Measurements from ENCODE around the gene FXN.
"Not testable (repeated sequence)": the region's sequence is repeated elsewhere in the genome, so short reads cannot be mapped to it uniquely, and the experiment has no call there.

The FXN gene

GRCh38 chr9:69023650-69024049 is 11.9 kb upstream of the FXN start:
- no peak for DNase-seq (ENCODE audit: low read depth in 1 of 2, low spot score in 1 of 2)

- no peak for DNase-seq (ENCODE audit: low read depth in 1 of 2, low spot score in 1 of 2)
Measured at GRCh38 chr9:69027355-69028097, 8.0 kb upstream of the FXN start.

GRCh38 chr9:69028754-69029153 is 6.8 kb upstream of the FXN start:
- no peak for DNase-seq (ENCODE audit: low read depth in 1 of 2, low spot score in 1 of 2)

GRCh38 chr9:69029535-69029934 is 6.0 kb upstream of the FXN start:
- no peak for DNase-seq (ENCODE audit: low read depth in 1 of 2, low spot score in 1 of 2)

GRCh38 chr9:69030851-69031645 is 4.5 kb upstream of the FXN start:
- no peak for DNase-seq (ENCODE audit: low read depth in 1 of 2, low spot score in 1 of 2)

GRCh38 chr9:69034071-69034470 is 1.5 kb upstream of the FXN start:
- no peak for DNase-seq (ENCODE audit: low read depth in 1 of 2, low spot score in 1 of 2)

- DNase-seq (ENCODE audit: low read depth in 1 of 2, low spot score in 1 of 2), result no peak
Measured at GRCh38 chr9:69036309-69036708, 757 bp downstream of the FXN start.

- DNase-seq (ENCODE audit: low read depth in 1 of 2, low spot score in 1 of 2), result no peak
Measured at GRCh38 chr9:69036799-69037198, 1.2 kb downstream of the FXN start.

- DNase-seq (ENCODE audit: low read depth in 1 of 2, low spot score in 1 of 2), result no peak
Measured at GRCh38 chr9:69040646-69041045, 5.1 kb downstream of the FXN start.

- no peak for DNase-seq (ENCODE audit: low read depth in 1 of 2, low spot score in 1 of 2)
Measured at GRCh38 chr9:69044240-69045219, 9.0 kb downstream of the FXN start.

- DNase-seq (ENCODE audit: low read depth in 1 of 2, low spot score in 1 of 2), result no peak
Measured at GRCh38 chr9:69045821-69046220, 10.3 kb downstream of the FXN start.

GRCh38 chr9:69046723-69047122 is 11.2 kb downstream of the FXN start:
- no peak for DNase-seq (ENCODE audit: low read depth in 1 of 2, low spot score in 1 of 2)

GRCh38 chr9:69047371-69047770 is 11.8 kb downstream of the FXN start:
- no peak for DNase-seq (ENCODE audit: low read depth in 1 of 2, low spot score in 1 of 2)

GRCh38 chr9:69049094-69049493 is 13.5 kb downstream of the FXN start:
- DNase-seq (ENCODE audit: low read depth in 1 of 2, low spot score in 1 of 2), result no peak

- not testable (repeated sequence) for DNase-seq (ENCODE audit: low read depth in 1 of 2, low spot score in 1 of 2)
Measured at GRCh38 chr9:69050936-69051335, 15.4 kb downstream of the FXN start.

- no peak for DNase-seq (ENCODE audit: low read depth in 1 of 2, low spot score in 1 of 2)
Measured at GRCh38 chr9:69054989-69055388, 19.4 kb downstream of the FXN start.

GRCh38 chr9:69056191-69056815 is 20.8 kb downstream of the FXN start:
- no peak for DNase-seq (ENCODE audit: low read depth in 1 of 2, low spot score in 1 of 2)

- DNase-seq (ENCODE audit: low read depth in 1 of 2, low spot score in 1 of 2), result no peak
Measured at GRCh38 chr9:69058101-69058500, 22.5 kb downstream of the FXN start.

- no peak for DNase-seq (ENCODE audit: low read depth in 1 of 2, low spot score in 1 of 2)
Measured at GRCh38 chr9:69060766-69061165, 25.2 kb downstream of the FXN start.

- no peak for DNase-seq (ENCODE audit: low read depth in 1 of 2, low spot score in 1 of 2)
Measured at GRCh38 chr9:69062195-69062594, 26.6 kb downstream of the FXN start.

GRCh38 chr9:69063839-69064238 is 28.3 kb downstream of the FXN start:
- DNase-seq (ENCODE audit: low read depth in 1 of 2, low spot score in 1 of 2), result no peak

Measured in stimulated activated CD4-positive, alpha-beta T cell treated with anti-CD3 and anti-CD28 coated beads, Interleukin-15, amount 100 ng/mL, for 1 hour (primary cell).